Endothelial cell of hepatic sinusoid (primary cell): ENCODE measurements around the gene MORN1.

Experiments
- in situ Hi-C: cut with HindIII; loops from 2 replicates; pipeline ENCODE4 v1.10.0; 2017; ENCODE audit warnings: low sequenced_read_pairs

The MORN1 gene

GRCh38 chr1:2389644-2390043 lies 1.7 kb downstream of the MORN1 start:
- in situ Hi-C loops = loop anchor here (5.0 kb wide), 1 partner anchor 192 kb away; no protein-coding TSS in a partner anchor

DNA sequence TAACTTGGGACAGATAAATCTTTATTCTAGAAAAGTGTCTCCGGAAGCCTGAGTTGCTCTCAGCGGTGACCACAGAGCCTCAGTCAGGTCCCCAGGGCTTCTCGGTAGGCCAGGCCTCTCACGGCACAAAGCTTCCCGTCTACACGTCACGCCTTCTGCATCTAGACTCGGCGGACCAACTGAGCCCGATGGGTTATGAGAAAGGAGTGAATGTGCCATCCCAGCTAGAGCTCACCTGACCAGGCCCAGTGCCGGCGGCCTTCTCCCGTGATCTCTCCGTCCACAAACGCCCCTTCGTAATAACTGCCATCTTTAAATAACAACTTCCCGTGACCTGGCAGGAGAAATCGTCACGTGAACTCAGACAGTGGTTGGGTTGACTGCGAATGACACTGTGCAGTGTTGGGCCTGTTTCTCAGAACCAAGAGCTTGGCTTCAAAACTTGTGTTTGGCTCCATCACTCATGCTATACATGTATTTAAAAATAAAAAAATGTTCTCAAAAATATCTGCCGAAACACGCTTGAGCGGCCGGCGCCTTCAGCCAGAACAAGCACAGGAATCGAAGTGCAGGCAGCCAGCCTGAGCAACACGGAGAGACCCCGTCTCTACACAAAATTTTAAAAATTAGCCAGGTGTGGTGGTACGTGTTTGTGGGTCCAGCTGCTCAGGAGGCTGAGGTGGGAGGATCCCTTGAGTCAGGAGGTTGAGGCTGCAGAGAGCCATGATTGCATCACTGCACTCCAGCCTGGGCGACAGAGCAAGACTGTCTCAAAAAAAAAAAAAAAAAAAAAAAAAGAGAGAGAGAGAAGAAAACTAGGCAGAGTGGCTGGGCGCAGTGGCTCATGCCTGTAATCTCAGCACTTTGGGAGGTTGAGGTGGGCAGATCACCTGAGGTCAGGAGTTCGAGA lies 3.1 kb downstream of the MORN1 start:
- in situ Hi-C loops = loop anchor here (5.0 kb wide), 1 partner anchor 191 kb away; no protein-coding TSS in a partner anchor

- in situ Hi-C loops = loop anchor here (5.0 kb wide), 1 partner anchor 190 kb away; no protein-coding TSS in a partner anchor
Measured at GRCh38 chr1:2386636-2387611, 4.4 kb downstream of the MORN1 start.

DNA sequence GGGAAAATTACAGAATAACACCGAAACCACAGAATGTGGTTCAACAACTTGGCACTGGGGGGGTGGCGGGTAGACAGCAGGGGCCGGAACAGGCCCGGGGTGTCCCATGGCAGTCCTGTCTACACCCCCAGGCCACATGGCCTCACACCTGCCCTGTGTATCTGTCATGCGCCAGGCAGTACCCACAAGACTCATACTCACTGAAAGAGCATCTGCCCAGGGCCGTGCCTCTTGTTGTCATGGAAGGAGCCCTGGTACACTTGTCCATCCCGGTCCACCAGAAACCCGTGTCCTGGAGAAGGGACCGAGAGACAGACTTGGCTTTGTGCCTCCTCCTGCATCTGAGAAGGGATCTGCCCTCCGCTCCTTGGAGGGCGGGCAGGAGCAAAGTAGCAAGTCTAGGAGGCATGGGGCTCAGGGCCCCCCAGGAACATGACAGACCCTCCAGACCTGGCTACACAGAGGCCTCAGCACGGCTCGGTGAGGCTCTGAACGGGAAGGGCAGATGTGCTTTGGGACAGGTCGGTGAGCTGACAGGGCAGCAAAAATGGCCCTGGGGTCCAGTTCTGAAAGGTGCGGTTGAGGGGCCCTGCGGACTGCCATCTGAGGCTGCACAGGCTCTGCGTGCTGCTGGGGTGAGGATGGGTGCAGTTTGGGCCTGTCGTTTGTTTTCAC lies 5.6 kb downstream of the MORN1 start:
- in situ Hi-C loops = loop anchor here (5.0 kb wide), 1 partner anchor 188 kb away; no protein-coding TSS in a partner anchor

- in situ Hi-C loops = loop anchor here (5.0 kb wide), 1 partner anchor 188 kb away; no protein-coding TSS in a partner anchor
Measured at GRCh38 chr1:2384941-2385481, 6.3 kb downstream of the MORN1 start.

- in situ Hi-C loops = no loop called here
Measured at GRCh38 chr1:2384130-2384860, 7.1 kb downstream of the MORN1 start.

GRCh38 chr1:2383576-2383975 lies 7.8 kb downstream of the MORN1 start:
- in situ Hi-C loops = no loop called here

- in situ Hi-C loops = no loop called here
Measured at GRCh38 chr1:2382621-2383361, 8.6 kb downstream of the MORN1 start.

GRCh38 chr1:2381741-2382620 lies 9.4 kb downstream of the MORN1 start:
- in situ Hi-C loops = no loop called here

GRCh38 chr1:2380816-2381591 lies 10.3 kb downstream of the MORN1 start:
- in situ Hi-C loops = no loop called here

DNA sequence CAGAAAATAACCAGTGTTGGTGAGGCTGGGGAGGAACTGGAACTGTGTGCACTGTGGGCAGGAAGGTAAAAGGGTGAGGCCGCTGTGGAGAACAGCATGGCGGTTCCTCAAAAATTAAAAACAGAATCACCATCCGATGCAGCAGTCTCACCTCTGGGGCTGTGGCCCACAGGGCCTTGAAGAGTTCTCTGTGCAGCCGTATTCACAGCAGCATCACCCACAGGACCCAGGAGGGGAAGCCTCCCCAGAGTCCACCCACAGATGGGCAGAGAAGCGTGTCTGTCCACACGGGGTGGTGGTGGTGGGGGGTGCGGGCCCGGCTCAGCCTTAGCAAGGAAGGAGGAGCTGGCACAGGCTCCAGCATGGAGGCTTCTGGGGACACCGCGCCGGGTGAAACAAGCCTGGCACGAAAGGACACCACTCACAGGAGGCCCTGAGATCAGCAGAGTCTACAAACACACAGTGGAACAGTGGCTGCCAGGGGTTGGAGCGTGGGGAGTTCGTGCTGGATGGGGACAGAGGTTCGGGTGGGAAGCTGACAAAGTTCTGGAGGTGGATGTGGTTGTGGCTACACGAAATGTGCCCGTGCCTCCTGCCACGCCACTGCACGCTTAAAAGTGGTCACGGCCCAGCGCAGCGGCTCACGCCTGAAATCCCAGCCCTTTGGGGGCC lies 11.5 kb downstream of the MORN1 start:
- in situ Hi-C loops = no loop called here

- in situ Hi-C loops = no loop called here
Measured at GRCh38 chr1:2378956-2379732, 12.2 kb downstream of the MORN1 start.

- in situ Hi-C loops = no loop called here
Measured at GRCh38 chr1:2378441-2378851, 12.9 kb downstream of the MORN1 start.

DNA sequence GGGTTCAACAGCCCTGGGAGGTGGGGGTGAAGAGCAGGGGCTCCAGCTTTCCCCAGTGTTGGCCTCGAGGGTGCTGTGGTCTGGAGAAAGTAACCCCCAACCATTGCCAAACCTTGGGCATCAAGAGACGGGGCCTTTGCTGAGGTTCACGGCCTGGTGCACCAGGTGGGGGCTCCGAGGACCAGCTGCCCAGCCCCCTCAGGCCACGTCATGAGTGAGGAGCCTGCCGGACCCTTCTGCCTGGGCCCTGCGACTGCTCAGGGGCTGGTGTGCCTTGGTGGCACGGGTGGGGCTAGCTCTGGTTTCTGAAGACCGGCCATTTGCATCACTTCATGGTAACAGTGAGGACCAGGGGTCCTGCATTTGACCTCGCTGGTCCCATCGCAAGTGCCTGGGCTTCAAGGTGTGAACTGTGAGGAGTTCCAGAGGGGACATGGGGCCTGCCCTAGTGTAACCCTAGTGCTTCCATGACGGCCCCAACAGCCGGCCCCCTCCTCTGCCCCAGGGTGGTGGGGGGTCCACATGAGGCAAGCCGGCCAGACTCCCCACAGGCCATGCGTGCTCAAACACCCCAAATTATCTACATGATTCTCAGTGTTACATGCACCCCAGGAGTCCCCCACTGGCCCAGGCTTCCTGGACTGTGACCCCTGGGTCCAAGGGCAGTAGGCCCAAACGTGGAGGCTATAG lies 13.5 kb downstream of the MORN1 start:
- in situ Hi-C loops = no loop called here

DNA sequence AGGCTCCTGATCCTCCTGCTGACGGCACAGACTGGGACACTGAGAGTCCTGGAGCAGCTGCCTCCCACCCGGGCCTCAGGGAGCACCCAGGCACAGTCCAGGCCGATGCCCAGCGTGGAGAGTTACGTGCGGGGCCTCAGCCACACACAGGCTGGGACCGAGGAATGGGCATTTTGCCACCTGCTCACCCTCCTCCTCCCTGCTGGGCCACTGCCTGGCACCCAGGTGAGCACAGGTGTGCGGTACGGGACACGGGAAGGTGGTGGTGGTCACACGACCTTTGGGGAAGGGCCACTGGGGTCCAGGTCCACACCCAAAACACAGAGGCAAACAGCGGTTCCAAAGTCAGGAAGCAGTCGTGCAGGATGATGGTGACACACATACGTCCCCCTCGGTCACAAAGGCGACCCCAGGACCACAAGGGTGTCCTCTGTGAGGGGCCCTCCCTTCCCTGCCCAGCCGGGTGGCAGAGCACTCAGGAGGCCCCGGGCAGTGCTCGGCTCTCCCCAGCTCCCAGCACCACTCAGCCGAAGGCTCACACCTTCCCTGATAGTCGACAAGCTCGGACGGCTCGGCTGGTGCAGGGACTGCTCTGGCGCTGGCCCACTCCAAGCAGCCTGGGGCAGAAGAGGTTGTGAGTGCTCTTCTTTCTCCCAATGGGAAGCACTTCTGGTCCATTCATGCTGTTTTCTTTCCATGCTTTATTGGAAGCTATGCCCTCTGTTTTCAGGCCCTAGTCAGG lies 14.3 kb downstream of the MORN1 start:
- in situ Hi-C loops = no loop called here
